Measurements from ENCODE around the gene RPUSD2. TPM values are rescaled to one million over a fixed set of nuclear protein-coding genes. Genes with fewer than 3 reads are reported as not detected.
A peak's percentile ranks its signal among the peaks of the same experiment; 100 is the strongest.

The RPUSD2 gene, protein sequence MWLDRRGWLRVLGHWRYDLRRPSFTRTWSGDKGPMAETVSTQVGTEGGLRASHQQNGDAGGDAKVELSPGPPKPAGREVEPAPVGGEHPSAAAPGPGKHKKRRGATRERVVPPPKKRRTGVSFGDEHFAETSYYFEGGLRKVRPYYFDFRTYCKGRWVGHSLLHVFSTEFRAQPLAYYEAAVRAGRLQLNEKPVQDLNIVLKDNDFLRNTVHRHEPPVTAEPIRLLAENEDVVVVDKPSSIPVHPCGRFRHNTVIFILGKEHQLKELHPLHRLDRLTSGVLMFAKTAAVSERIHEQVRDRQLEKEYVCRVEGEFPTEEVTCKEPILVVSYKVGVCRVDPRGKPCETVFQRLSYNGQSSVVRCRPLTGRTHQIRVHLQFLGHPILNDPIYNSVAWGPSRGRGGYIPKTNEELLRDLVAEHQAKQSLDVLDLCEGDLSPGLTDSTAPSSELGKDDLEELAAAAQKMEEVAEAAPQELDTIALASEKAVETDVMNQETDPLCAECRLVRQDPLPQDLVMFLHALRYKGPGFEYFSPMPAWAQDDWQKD
- total RNA-seq (ENCODE audit: low replicate concordance) = 16.2 and 18.0 TPM in 2 replicates
- long read RNA-seq, transcript RPUSD2-201 (3 exons, 2,358 nt) = major isoform, 14 of 16 reads
- long read RNA-seq, partial matches to known transcripts = 1 of 16 reads
- long read RNA-seq, other reads (novel, unspliced or antisense) = 0 of 16 reads

DNA sequence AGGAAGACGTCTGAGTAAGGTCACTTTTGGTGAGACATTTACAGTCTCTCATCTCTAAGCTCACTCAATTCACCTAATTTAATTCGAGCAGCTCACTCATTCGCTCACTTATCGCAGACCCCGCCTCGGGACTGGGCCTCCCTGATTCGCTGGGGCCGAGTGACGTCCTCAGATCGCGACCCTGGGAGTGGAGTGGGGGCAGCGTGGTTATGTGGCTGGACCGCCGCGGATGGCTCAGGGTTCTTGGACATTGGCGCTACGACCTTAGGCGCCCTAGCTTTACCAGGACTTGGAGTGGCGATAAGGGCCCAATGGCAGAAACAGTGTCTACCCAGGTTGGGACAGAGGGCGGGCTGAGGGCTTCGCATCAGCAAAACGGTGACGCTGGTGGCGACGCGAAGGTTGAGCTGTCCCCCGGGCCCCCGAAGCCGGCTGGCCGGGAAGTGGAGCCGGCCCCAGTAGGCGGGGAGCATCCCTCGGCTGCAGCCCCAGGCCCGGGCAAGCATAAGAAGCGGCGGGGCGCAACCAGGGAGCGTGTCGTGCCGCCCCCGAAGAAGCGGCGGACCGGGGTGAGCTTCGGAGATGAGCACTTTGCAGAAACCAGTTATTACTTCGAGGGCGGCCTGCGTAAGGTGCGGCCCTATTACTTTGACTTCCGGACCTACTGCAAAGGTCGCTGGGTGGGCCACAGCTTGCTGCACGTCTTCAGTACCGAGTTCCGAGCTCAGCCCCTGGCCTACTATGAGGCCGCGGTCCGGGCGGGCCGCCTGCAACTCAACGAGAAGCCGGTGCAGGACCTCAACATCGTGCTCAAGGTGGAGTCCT, at the start of gene RPUSD2:
Gene RPUSD2 (plus strand): TSS at position 171 of the 825 bp plus-strand sequence. CDS start 39 bp downstream, at position 210.
- peak; percentile 91 for DNase-seq (ENCODE audit: extremely low spot score, unreplicated experiment)
- H3K36me3 Mint-ChIP-seq = peaks cover 4% of the 10 kb centered on the region
- peak within 1 kb of the TSS; percentile 94 for H3K27ac Mint-ChIP-seq
- H3K27me3 Mint-ChIP-seq = peaks cover 10% of the 10 kb centered on the region
- H3K9me3 Mint-ChIP-seq = no peaks in the 10 kb centered on the region
- peak within 1 kb of the TSS; percentile 97 for H3K4me3 Mint-ChIP-seq
- peaks cover 19% of the 10 kb centered on the region for H3K4me1 Mint-ChIP-seq (ENCODE audit: unreplicated experiment)
- TF ChIP-seq CTCF (conservative IDR thresholded peaks at IDR 0.05) = no peak

DNA sequence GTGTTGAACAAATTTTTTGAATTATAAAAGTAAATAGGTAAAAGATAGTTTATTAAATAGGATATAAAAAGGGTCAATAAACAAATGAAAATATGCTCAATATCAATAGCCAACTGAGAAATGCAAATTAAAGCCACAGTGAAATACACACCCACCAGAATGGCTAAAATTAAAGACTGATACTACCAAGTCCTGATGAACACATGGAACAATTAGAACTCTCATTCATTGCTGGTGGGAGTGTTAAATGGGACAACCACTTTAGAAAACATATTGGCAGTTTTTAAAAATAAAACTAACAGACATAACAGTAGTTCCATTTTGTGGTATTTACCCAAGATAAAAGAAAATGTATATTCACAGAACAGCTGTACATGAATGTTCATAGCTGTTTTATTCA, 45.5 kb upstream of the RPUSD2 start:
- peaks cover 3% of the 10 kb centered on the region for H3K27me3 Mint-ChIP-seq

DNA sequence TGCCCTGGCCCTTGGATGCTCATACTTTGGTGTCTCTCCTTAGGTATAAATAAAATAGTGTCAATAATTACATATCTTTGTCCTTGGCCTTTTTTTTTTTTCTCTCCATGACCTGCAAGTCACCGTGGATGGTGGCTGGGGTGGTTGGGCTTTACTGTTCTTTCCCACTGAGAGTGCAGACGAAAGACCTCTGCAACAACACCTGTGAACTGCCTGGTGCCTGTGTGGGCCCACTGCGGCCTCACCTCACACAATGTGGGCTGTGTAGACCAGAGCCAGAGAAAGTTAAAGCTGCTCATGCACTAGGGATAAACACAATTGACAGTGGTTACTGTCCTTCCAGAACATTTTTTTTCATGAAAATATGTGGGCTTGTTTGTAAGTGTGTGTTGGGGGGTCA, 43.2 kb upstream of the RPUSD2 start:
- DNase-seq (ENCODE audit: extremely low spot score, unreplicated experiment) = no peak
- Mint-ChIP-seq H3K27ac (no peak overlapping the region), H3K4me1 (ENCODE audit: unreplicated experiment) (no peaks in the 10 kb centered on the region), H3K27me3 (peaks cover 3% of the 10 kb centered on the region), H3K4me3 (no peak overlapping the region), H3K36me3 (peaks cover 3% of the 10 kb centered on the region), H3K9me3 (no peaks in the 10 kb centered on the region)
- TF ChIP-seq CTCF (conservative IDR thresholded peaks at IDR 0.05) = no peak

More for the DNA sequence above, 45.5 kb upstream of the RPUSD2 start:
- no peak for TF ChIP-seq CTCF (conservative IDR thresholded peaks at IDR 0.05)
- H3K4me1 Mint-ChIP-seq (ENCODE audit: unreplicated experiment) = peaks cover 3% of the 10 kb centered on the region
- peaks cover 3% of the 10 kb centered on the region for H3K36me3 Mint-ChIP-seq
- no peak overlapping the region for H3K4me3 Mint-ChIP-seq
- H3K27ac Mint-ChIP-seq = no peak overlapping the region
- DNase-seq (ENCODE audit: extremely low spot score, unreplicated experiment) = no peak
- H3K9me3 Mint-ChIP-seq = no peaks in the 10 kb centered on the region

- TF ChIP-seq CTCF (conservative IDR thresholded peaks at IDR 0.05) = no peak
- no peaks in the 10 kb centered on the region for H3K9me3 Mint-ChIP-seq
- H3K4me3 Mint-ChIP-seq = no peak overlapping the region
- DNase-seq (ENCODE audit: extremely low spot score, unreplicated experiment) = no peak
- no peaks in the 10 kb centered on the region for H3K4me1 Mint-ChIP-seq (ENCODE audit: unreplicated experiment)
- no peaks in the 10 kb centered on the region for H3K27me3 Mint-ChIP-seq
- H3K36me3 Mint-ChIP-seq = peaks cover 3% of the 10 kb centered on the region
- no peak overlapping the region for H3K27ac Mint-ChIP-seq
Observed at GRCh38 chr15:40528801-40529200, 40.3 kb upstream of the RPUSD2 start.

DNA sequence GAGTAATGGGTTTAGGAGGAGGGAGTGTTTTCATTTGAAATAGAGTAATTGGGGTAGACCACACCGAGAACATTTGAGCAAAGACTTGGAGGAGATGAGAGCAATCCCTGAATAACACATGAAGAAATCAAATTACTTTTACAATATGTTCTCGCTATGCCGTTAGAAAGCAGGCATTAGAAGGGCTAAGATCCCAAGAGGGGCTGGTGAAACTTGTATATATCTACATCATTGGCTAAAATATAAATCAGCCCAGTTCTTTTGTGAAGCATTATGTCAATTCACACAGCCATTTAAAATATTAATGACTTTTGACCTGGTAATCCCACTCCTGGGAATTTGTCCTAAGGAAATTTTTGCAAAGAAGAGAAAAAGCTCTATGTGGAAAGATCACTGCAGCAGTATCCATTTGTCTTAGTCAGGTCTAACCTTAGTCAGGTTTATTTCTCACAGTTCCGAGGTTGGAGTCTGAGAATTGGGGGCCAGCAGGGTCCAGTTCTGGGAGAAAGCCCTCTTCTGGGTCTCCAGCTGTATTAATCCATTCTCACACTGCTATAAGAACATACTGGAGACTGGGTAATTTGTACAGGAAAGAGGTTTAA, 35.2 kb upstream of the RPUSD2 start:
- no peak overlapping the region for H3K27ac Mint-ChIP-seq
- no peaks in the 10 kb centered on the region for H3K9me3 Mint-ChIP-seq
- H3K36me3 Mint-ChIP-seq = no peaks in the 10 kb centered on the region
- no peak overlapping the region for H3K4me3 Mint-ChIP-seq
- TF ChIP-seq CTCF (conservative IDR thresholded peaks at IDR 0.05) = no peak
- H3K4me1 Mint-ChIP-seq (ENCODE audit: unreplicated experiment) = peaks cover under 1% of the 10 kb centered on the region
- H3K27me3 Mint-ChIP-seq = no peaks in the 10 kb centered on the region
- DNase-seq (ENCODE audit: extremely low spot score, unreplicated experiment) = no peak

Data from type B pancreatic cell (in vitro differentiated cells).